ENCODE results near the gene ATG4A.

DNA sequence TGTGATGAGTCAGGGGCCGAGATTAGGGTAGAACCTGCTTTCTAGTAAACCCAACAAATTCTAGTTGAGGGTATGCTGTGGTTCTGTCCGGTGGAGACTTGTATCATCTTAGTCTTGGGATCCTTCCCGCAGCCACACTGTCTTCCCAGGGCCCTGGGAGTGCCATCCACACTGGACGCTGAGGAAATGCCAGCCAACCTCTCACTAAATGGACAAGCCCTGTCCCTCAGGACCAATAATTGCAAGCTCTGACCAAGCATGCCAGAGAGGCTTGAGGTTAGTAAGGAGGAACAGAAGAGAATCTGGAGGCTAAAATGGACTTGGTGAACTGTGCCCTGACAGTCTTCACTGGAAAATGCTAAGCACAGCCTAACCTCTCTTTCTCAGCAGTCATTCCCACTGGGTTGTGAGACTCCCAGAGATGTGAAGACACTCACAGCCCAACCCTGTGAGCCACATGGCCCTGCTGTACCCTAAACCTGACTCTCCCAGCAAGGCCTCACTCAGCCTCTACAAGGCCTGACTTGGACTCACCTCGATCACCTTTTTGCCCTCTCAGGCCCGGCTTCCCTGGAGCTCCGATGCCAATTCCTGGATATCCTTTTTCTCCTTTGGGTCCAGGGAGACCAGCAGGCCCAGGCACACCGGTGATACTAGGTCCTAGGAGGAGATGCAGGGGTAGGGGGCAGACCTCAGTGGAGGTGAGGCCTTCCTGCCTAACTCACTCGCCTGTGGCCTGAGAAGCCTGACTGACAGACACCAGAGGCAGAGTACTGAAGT, 77.6 kb downstream of the ATG4A start:
- TF ChIP-seq, protein P1, sequence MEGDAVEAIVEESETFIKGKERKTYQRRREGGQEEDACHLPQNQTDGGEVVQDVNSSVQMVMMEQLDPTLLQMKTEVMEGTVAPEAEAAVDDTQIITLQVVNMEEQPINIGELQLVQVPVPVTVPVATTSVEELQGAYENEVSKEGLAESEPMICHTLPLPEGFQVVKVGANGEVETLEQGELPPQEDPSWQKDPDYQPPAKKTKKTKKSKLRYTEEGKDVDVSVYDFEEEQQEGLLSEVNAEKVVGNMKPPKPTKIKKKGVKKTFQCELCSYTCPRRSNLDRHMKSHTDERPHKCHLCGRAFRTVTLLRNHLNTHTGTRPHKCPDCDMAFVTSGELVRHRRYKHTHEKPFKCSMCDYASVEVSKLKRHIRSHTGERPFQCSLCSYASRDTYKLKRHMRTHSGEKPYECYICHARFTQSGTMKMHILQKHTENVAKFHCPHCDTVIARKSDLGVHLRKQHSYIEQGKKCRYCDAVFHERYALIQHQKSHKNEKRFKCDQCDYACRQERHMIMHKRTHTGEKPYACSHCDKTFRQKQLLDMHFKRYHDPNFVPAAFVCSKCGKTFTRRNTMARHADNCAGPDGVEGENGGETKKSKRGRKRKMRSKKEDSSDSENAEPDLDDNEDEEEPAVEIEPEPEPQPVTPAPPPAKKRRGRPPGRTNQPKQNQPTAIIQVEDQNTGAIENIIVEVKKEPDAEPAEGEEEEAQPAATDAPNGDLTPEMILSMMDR (IDR thresholded peaks at IDR 0.05; ENCODE audit: low read length), result no peak
- TF ChIP-seq EZH2 (IDR thresholded peaks at IDR 0.05; ENCODE audit: borderline replicate concordance, low read length), result no peak
